Gastroesophageal sphincter (tissue), 4 donors: ENCODE data around the gene PHF23. TPM values are rescaled to one million over a fixed set of nuclear protein-coding genes. Genes with fewer than 3 reads are reported as not detected.

Experiments used
- ATAC-seq: fragments of 150-250 bp; one replicate; pipeline ENCODE4 v1.9.1; 2016; ENCODE audit warnings: mild to moderate bottlenecking, moderate library complexity
- H3K27ac ChIP-seq, 4 donors: fragments of 200-600 bp; sonication (generic) in 3 of 4; 1 replicate in 3 of 4; 2 replicates in 1 of 4; pipeline ENCODE4 v1.5.1; 2016 to 2019
- H3K27me3 ChIP-seq: fragments of 200-600 bp; sonication (generic); one replicate; pipeline ENCODE4 v1.5.1; 2019
- H3K36me3 ChIP-seq, 2 donors: fragments of 200-600 bp; sonication (generic); one replicate each; pipeline ENCODE4 v1.5.1; 2019; ENCODE audit warnings: control low read depth in 1 of 2
- H3K4me1 ChIP-seq, 3 donors: fragments of 200-600 bp; sonication (generic); 1 replicate in 2 of 3; 2 replicates in 1 of 3; pipeline ENCODE4 v1.5.1; 2016 to 2019; ENCODE audit warnings: control low read depth in 2 of 3
- H3K4me3 ChIP-seq, 2 donors: fragments of 200-600 bp; sonication (generic); one replicate each; pipeline ENCODE4 v1.5.1; 2019; ENCODE audit warnings: mild to moderate bottlenecking in 1 of 2, moderate library complexity in 1 of 2
- H3K9me3 ChIP-seq, 3 donors: fragments of 200-600 bp; sonication (generic); one replicate each; pipeline ENCODE4 v1.5.1; 2017 to 2019; ENCODE audit warnings: control low read depth in 2 of 3
- EP300 ChIP-seq: sonication (generic); formaldehyde crosslinking; IDR thresholded peaks from one replicate; pipeline ENCODE4 v1.6.1; 2017; ENCODE audit warnings: antibody characterized with exemption, mild to moderate bottlenecking
- POLR2A ChIP-seq, 2 donors: fragments of 450-650 bp; IDR thresholded peaks; one replicate each; pipeline ENCODE4 v1.6.1; 2017; ENCODE audit warnings: antibody characterized with exemption in 2 of 2, mild to moderate bottlenecking in 2 of 2, moderate library complexity in 1 of 2
- POLR2AphosphoS5 ChIP-seq: sonication (generic); formaldehyde crosslinking; IDR thresholded peaks from one replicate; pipeline ENCODE4 v1.6.1; 2017; ENCODE audit warnings: antibody characterized with exemption
- WGBS, 2 donors: methylation state at CpG; one replicate each; pipeline ENCODE4 v1.1.5; 2018; ENCODE audit warnings: low coverage in 1 of 2; 5-methylcytosine and 5-hydroxymethylcytosine counted together
- total RNA-seq, 4 donors: library from RNA; depleted of rRNA; stranded (reverse); fragments of >200 nt; gene quantifications; one replicate each; pipeline ENCODE4 v1.1.0, GENCODE V29; 2016
- TF ChIP-seq, protein P1 (sequence below), 4 experiments: fragments of 200-600 bp in 2 of 4; fragments of 450-650 bp in 2 of 4; sonication (generic) in 1 of 4; IDR thresholded peaks; one replicate each; pipeline ENCODE4 v1.5.1; 2017 to 2019; ENCODE audit warnings: antibody characterized with exemption in 4 of 4, mild to moderate bottlenecking in 2 of 4, moderate library complexity in 2 of 4

Gene PHF23
- total RNA-seq, 4 donors from 2014 or later = 29.4 to 38.2 (median 31.0) TPM

DNA sequence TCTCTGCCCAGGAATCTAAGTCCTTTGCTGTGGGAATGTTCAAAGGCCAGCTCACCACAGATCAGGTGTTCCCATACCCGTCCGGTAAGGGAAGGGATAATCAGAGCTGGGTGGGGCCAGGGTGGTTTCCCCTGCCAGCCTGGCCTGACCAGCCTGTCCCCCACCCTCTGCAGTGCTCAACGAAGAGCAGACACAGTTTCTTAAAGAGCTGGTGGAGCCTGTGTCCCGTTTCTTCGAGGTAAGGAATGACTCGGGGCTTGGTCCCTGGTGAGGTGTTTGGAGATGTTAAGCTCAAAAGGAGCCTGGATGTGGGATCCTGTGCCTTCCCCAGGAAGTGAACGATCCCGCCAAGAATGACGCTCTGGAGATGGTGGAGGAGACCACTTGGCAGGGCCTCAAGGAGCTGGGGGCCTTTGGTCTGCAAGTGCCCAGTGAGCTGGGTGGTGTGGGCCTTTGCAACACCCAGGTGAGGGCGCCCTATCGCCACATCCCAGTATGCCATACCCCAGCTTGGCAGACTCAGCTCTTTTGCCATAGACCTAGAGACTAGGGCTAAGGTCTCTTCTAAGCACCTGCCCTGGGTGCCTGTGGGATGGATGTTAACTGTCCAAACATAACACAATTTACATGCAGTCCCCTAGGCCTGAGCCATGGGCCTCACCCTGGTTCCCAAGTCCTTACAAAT, 18.5 kb downstream of the PHF23 start:
- ATAC-seq = no peak
- WGBS, 2 donors = 7% methylated on average over 3 of the region's 11 CpGs; no CpG with 5 or more reads in 1 of the 2 donors
- Histone ChIP-seq H3K9me3 (no peaks in the 10 kb centered on the region), H3K4me3 (peak overlapping the region; percentile 62 to 81), H3K27me3 (no peaks in the 10 kb centered on the region), H3K36me3 (peaks cover 0 to 48% of the 10 kb centered on the region in 2 donors), H3K27ac (peak overlapping the region; percentile 86 to 98 (median 92)), H3K4me1 (peaks cover 2 to 65% (median 28%) of the 10 kb centered on the region in 3 donors)
- TF ChIP-seq, protein P1, sequence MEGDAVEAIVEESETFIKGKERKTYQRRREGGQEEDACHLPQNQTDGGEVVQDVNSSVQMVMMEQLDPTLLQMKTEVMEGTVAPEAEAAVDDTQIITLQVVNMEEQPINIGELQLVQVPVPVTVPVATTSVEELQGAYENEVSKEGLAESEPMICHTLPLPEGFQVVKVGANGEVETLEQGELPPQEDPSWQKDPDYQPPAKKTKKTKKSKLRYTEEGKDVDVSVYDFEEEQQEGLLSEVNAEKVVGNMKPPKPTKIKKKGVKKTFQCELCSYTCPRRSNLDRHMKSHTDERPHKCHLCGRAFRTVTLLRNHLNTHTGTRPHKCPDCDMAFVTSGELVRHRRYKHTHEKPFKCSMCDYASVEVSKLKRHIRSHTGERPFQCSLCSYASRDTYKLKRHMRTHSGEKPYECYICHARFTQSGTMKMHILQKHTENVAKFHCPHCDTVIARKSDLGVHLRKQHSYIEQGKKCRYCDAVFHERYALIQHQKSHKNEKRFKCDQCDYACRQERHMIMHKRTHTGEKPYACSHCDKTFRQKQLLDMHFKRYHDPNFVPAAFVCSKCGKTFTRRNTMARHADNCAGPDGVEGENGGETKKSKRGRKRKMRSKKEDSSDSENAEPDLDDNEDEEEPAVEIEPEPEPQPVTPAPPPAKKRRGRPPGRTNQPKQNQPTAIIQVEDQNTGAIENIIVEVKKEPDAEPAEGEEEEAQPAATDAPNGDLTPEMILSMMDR (IDR thresholded peaks at IDR 0.05) = peak in 3 of 4 experiments; percentile 15 to 54 (median 33)
- TF ChIP-seq EP300 (no peak), POLR2A (IDR thresholded peaks at IDR 0.05) (no peak)

DNA sequence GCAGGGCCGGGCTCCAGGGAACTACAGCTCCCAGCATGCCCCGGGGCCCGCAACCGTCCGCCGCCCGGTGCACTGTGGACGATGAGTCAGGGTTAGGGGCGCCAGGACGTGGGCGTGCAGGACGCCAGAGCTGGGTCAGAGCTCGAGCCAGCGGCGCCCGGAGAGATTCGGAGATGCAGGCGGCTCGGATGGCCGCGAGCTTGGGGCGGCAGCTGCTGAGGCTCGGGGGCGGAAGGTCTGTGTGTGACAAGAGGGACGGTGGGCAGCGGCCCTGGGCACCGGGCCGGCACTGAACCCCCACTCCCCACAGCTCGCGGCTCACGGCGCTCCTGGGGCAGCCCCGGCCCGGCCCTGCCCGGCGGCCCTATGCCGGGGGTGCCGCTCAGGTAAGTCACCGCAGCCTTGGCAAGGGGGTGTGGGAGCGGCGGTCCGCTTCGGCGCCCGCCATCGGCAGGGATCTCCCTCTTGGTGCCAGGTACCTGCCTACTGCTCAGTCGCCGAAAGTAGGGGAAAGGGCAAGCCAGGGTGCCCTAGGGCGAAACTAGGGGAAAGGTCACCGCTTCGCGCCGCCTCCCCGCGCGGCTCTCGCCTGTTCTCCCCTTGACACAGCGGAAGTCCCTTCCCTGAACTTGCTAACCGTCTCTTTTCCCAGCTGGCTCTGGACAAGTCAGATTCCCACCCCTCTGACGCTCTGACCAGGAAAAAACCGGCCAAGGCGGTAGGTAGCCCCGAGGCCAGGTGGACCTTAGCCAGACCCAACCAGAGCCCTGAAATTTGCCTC, 19.3 kb downstream of the PHF23 start, which contains the start of the genes ACADVL and DLG4:
ACADVL (plus strand) TSS at position 127 of the 781 bp plus-strand sequence; CDS start at position 174, 47 bp downstream.
DLG4 (minus strand) TSS at position 25 of the 781 bp plus-strand sequence.
- 0% methylated on average over 1 of the region's 63 CpGs; no CpG with 5 or more reads in 1 of the 2 donors for WGBS, 2 donors
- TF ChIP-seq, protein P1 (IDR thresholded peaks at IDR 0.05) = peak in 1 of 4 experiments; percentile 5
- TF ChIP-seq POLR2A (IDR thresholded peaks at IDR 0.05) (peak; percentile 57 to 75), POLR2AphosphoS5 (peak; percentile 75), EP300 (no peak)
- Histone ChIP-seq H3K4me3 (peak within 1 kb of the TSS; percentile 62 to 81), H3K27ac (peak within 1 kb of the TSS; percentile 86 to 98 (median 92)), H3K9me3 (no peaks in the 10 kb centered on the region), H3K4me1 (peaks cover 6 to 73% (median 34%) of the 10 kb centered on the region in 3 donors), H3K27me3 (no peaks in the 10 kb centered on the region), H3K36me3 (peaks cover 0 to 41% of the 10 kb centered on the region in 2 donors)
- peak; percentile 89 for ATAC-seq

DNA sequence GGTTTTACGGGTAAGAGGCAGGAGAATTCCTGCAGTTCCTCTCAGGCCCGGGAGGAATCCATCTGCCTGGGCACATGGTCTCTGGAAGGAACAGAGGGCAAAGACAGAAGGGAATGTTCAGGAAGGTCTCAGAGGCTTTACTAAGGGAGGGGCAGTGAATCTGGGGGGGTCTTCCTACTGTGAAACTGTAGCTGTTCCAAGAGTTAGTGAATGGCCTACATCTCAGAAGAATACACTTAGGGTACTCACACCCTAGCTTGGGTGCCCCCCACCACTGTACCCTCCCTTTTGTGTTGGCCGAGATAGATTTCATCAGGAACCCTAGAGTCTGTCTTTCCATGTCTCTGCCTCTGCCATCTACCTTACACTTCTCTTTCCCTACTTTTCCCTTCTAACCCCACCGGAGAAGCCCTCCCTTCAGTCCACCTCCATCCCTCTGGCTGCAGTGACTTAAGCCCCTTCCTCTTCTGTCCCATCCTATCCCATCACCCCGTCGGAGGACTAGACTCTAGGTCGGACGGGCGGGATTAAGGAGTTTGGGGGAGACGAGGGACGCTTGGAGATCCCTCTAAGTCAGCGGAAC, 19.9 kb downstream of the PHF23 start:
- 38 to 59% methylated on average over 2 to 4 of the region's 12 CpGs for WGBS, 2 donors
- H3K36me3 ChIP-seq = peaks cover 0 to 34% of the 10 kb centered on the region in 2 donors
- peak overlapping the region; percentile 62 to 81 for H3K4me3 ChIP-seq
- no peaks in the 10 kb centered on the region for H3K9me3 ChIP-seq
- H3K4me1 ChIP-seq = peaks cover 6 to 73% (median 34%) of the 10 kb centered on the region in 3 donors
- no peaks in the 10 kb centered on the region for H3K27me3 ChIP-seq
- no peak for ATAC-seq
- peak overlapping the region; percentile 86 to 98 (median 92) for H3K27ac ChIP-seq
- TF ChIP-seq, protein P1 (IDR thresholded peaks at IDR 0.05) = no peak
- TF ChIP-seq EP300 = no peak

DNA sequence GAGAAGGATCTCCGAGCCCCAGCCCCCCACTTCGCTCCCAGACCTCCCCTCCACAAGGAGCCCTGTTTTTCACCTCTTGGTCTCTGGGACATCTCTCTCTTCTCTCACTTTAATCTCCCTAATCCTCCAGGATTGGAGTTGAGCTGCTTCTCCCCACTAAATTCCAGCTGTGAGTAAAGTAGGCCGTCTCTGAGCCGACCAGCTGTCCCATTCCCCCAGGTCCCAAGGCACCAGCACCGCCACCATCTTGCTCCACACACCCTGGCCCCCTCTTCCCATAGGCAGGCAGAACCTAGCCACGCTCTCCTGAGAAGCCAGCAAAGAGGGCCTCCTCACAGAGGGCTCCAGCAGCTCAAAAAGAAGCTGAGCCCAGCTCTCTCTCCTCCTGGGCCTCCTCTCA, 20.5 kb downstream of the PHF23 start:
- no peaks in the 10 kb centered on the region for H3K27me3 ChIP-seq
- no peak for ATAC-seq
- H3K4me3 ChIP-seq = no peak overlapping the region
- H3K27ac ChIP-seq = peak overlapping the region; percentile 86 to 98 (median 92)
- H3K9me3 ChIP-seq = no peaks in the 10 kb centered on the region
- H3K36me3 ChIP-seq = peaks cover 0 to 29% of the 10 kb centered on the region in 2 donors
- TF ChIP-seq POLR2A (IDR thresholded peaks at IDR 0.05) = no peak
- TF ChIP-seq EP300 = no peak
- TF ChIP-seq, protein P1 (IDR thresholded peaks at IDR 0.05) = no peak
- TF ChIP-seq POLR2AphosphoS5 = no peak
- WGBS, 2 donors = 70% methylated on average over 5 of the region's 6 CpGs; no CpG with 5 or more reads in 1 of the 2 donors
- peaks cover 6 to 77% (median 38%) of the 10 kb centered on the region in 3 donors for H3K4me1 ChIP-seq
